ENCODE results near the gene SLC25A4. TPM values are rescaled to one million over a fixed set of nuclear protein-coding genes. Genes with fewer than 3 reads are reported as not detected.

The SLC25A4 gene
- total and polyA plus RNA-seq, 4 donors: 4.4 to 64.2 (median 26.8) TPM

DNA sequence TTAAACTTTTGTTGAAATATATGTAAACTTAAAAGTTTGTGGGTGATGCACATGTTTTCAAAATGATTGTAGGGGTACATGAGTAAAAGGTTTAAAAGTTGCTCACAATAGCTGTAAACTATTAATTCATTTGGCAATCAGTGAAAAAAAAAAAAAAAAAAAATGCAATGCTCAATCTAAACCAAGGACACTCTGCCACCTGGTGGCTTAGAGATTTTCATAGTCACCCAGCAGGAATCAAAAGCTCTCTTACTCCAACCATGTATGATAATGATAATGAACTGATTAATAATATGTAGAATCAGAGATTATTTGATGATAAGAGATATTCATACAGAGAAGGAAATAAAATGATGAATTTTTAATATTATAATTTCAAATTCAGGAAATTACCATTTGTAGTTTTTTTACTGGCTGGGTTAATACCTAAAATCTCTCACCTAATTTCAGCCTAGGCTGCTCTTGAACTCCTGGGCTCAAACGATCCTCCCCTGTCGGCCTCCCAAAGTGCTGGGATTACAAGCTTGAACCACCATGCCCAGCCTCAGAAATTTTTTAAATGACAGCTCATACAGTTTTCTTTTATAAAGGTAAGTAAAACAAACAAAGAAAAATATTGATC lies 46.9 kb upstream of the SLC25A4 start:
- no peaks in the 10 kb centered on the region for H3K9me3 ChIP-seq (ENCODE audit: control insufficient read depth in 4 of 4, low read length in 3 of 4)
- no peak overlapping the region for H3K27ac ChIP-seq (ENCODE audit: low read depth in 1 of 2, low read length in 2 of 2)
- TF ChIP-seq, protein P1, sequence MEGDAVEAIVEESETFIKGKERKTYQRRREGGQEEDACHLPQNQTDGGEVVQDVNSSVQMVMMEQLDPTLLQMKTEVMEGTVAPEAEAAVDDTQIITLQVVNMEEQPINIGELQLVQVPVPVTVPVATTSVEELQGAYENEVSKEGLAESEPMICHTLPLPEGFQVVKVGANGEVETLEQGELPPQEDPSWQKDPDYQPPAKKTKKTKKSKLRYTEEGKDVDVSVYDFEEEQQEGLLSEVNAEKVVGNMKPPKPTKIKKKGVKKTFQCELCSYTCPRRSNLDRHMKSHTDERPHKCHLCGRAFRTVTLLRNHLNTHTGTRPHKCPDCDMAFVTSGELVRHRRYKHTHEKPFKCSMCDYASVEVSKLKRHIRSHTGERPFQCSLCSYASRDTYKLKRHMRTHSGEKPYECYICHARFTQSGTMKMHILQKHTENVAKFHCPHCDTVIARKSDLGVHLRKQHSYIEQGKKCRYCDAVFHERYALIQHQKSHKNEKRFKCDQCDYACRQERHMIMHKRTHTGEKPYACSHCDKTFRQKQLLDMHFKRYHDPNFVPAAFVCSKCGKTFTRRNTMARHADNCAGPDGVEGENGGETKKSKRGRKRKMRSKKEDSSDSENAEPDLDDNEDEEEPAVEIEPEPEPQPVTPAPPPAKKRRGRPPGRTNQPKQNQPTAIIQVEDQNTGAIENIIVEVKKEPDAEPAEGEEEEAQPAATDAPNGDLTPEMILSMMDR (IDR thresholded peaks at IDR 0.05; ENCODE audit: low read depth, low read length, missing input control): peak; percentile 61
- no peak for TF ChIP-seq RXRA (IDR thresholded peaks at IDR 0.05)
- TF ChIP-seq RAD21 (IDR thresholded peaks at IDR 0.05): peak; percentile 90 to 91
- no peak for TF ChIP-seq JUND (IDR thresholded peaks at IDR 0.05)
- no peaks in the 10 kb centered on the region for H3K27me3 ChIP-seq (ENCODE audit: control insufficient read depth in 4 of 4, insufficient read depth in 4 of 4, low read length in 3 of 4)
- no peak overlapping the region for H3K9ac ChIP-seq (ENCODE audit: low read depth in 1 of 2, low read length in 2 of 2)
- no peaks in the 10 kb centered on the region for H3K36me3 ChIP-seq (ENCODE audit: control insufficient read depth in 4 of 4, insufficient read depth in 3 of 4, low read depth in 1 of 4, low read length in 3 of 4)
- no peak overlapping the region for H3K4me3 ChIP-seq (ENCODE audit: low read depth in 1 of 3, low read length in 3 of 3)
- 12% methylated on average over 2 of the region's 2 CpGs for WGBS
- no peaks in the 10 kb centered on the region for H3K4me1 ChIP-seq (ENCODE audit: control insufficient read depth in 4 of 4, insufficient read depth in 4 of 4, low read length in 3 of 4)
- no peak for DNase-seq (ENCODE audit: low spot score)

DNA sequence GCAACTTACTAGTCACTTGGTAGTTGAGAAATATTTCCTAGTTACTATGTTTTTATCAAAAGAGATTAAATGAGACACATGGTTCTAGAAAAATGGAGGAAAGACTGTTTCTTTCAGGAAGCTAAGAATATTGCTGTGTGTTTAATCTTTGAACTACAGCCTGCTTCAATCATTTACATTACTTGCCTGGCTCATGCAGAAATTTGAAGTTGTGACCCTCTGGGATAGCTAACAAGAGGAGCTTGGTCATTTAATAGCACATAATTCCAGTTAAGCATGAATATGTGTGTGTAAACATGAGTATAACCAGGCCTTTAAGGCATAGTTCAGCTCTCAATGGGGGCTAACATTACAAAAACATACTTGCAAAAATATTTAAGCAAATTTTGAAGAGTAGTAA lies 44.6 kb upstream of the SLC25A4 start:
- Histone ChIP-seq H3K4me1 (ENCODE audit: control insufficient read depth in 4 of 4, insufficient read depth in 4 of 4, low read length in 3 of 4) (no peaks in the 10 kb centered on the region), H3K27ac (ENCODE audit: low read depth in 1 of 2, low read length in 2 of 2) (no peak overlapping the region), H3K9ac (ENCODE audit: low read depth in 1 of 2, low read length in 2 of 2) (no peak overlapping the region), H3K9me3 (ENCODE audit: control insufficient read depth in 4 of 4, low read length in 3 of 4) (no peaks in the 10 kb centered on the region), H3K27me3 (ENCODE audit: control insufficient read depth in 4 of 4, insufficient read depth in 4 of 4, low read length in 3 of 4) (no peaks in the 10 kb centered on the region), H3K4me3 (ENCODE audit: low read depth in 1 of 3, low read length in 3 of 3) (no peak overlapping the region), H3K36me3 (ENCODE audit: control insufficient read depth in 4 of 4, insufficient read depth in 3 of 4, low read depth in 1 of 4, low read length in 3 of 4) (no peaks in the 10 kb centered on the region)
- no peak for DNase-seq (ENCODE audit: low spot score)
- TF ChIP-seq, protein P1 (IDR thresholded peaks at IDR 0.05; ENCODE audit: low read depth, low read length, missing input control): no peak

DNA sequence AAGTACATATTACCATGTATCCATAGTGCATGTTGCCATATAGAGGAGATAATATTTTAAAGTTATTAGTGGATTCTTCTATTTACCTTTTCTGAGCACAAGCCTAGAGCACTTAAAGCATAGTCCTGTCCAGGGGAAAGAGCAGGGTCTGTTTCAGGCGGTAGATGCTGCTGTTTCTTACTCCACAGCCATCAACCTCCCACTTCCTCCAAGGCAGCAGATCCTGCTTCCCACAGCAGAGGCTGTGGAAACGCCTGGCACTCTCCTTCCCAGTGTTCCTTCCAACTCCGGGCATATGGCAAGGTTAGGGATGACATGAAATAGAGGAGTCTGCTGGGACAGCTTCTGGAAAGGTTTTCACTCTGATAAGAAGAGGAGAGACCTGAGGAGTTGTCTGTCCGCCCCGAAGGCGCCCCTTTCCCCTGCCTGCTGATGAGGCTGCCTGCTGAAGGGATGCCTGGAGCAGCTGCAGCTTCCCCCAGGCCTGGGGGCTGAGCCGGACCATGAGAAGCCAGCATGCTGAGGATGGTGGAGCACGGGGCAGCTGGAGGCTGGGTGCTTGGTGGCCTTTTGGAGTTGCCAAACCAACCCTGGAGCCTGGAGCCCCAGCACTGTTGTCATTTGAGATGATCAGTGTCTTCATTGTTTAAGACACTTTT lies 43.9 kb upstream of the SLC25A4 start:
- WGBS: 81% methylated on average over 8 of the region's 8 CpGs
- H3K4me1 ChIP-seq (ENCODE audit: control insufficient read depth in 4 of 4, insufficient read depth in 4 of 4, low read length in 3 of 4): peaks cover 0 to 5% (median 4%) of the 10 kb centered on the region in 4 donors
- TF ChIP-seq, protein P2, sequence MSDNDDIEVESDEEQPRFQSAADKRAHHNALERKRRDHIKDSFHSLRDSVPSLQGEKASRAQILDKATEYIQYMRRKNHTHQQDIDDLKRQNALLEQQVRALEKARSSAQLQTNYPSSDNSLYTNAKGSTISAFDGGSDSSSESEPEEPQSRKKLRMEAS (IDR thresholded peaks at IDR 0.05): no peak
- no peak for TF ChIP-seq FOXA2 (IDR thresholded peaks at IDR 0.05)
- TF ChIP-seq, protein P1 (IDR thresholded peaks at IDR 0.05; ENCODE audit: low read depth, low read length, missing input control): no peak
- H3K9me3 ChIP-seq (ENCODE audit: control insufficient read depth in 4 of 4, low read length in 3 of 4): no peaks in the 10 kb centered on the region
- H3K9ac ChIP-seq (ENCODE audit: low read depth in 1 of 2, low read length in 2 of 2): no peak overlapping the region
- DNase-seq (ENCODE audit: low spot score): no peak
- no peak overlapping the region for H3K27ac ChIP-seq (ENCODE audit: low read depth in 1 of 2, low read length in 2 of 2)
- no peaks in the 10 kb centered on the region for H3K27me3 ChIP-seq (ENCODE audit: control insufficient read depth in 4 of 4, insufficient read depth in 4 of 4, low read length in 3 of 4)
- no peak overlapping the region for H3K4me3 ChIP-seq (ENCODE audit: low read depth in 1 of 3, low read length in 3 of 3)
- no peaks in the 10 kb centered on the region for H3K36me3 ChIP-seq (ENCODE audit: control insufficient read depth in 4 of 4, insufficient read depth in 3 of 4, low read depth in 1 of 4, low read length in 3 of 4)
